ENCODE data around the gene FNIP2.

DNA sequence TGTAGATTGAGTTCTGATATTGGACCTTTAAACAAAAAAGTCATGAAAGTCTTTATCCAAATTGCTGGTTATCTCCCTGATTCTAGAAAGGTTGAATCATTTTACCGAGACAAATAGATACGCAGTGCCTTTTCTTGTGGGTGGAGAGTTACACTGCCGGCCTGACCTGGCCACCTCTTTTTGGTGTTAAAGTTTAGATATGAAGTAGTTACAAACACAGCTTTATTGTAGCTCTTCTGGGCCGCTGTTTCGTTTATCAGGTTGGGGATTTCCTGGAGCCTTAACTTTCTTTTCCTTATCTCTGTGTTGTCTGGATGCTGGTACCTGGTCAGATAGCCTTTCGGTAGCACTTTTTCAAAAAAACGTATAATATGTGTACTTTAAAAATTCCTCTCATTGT lies 31.0 kb downstream of the FNIP2 start:
- no peak for TF ChIP-seq POLR2AphosphoS5 (IDR thresholded peaks at IDR 0.05)
- TF ChIP-seq, protein P1, sequence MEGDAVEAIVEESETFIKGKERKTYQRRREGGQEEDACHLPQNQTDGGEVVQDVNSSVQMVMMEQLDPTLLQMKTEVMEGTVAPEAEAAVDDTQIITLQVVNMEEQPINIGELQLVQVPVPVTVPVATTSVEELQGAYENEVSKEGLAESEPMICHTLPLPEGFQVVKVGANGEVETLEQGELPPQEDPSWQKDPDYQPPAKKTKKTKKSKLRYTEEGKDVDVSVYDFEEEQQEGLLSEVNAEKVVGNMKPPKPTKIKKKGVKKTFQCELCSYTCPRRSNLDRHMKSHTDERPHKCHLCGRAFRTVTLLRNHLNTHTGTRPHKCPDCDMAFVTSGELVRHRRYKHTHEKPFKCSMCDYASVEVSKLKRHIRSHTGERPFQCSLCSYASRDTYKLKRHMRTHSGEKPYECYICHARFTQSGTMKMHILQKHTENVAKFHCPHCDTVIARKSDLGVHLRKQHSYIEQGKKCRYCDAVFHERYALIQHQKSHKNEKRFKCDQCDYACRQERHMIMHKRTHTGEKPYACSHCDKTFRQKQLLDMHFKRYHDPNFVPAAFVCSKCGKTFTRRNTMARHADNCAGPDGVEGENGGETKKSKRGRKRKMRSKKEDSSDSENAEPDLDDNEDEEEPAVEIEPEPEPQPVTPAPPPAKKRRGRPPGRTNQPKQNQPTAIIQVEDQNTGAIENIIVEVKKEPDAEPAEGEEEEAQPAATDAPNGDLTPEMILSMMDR (IDR thresholded peaks at IDR 0.05): no peak
